VCaP (cell line): ENCODE measurements around the gene TAX1BP3.

Experiments used
- H3K27ac ChIP-seq: fragments of 450-650 bp; 2 replicates; pipeline ENCODE4 v1.5.1; 2017
- TF ChIP-seq, protein P1 (sequence below): fragments of 450-650 bp; conservative IDR thresholded peaks from 2 replicates; pipeline ENCODE4 v1.5.1; 2017; ENCODE audit warnings: mild to moderate bottlenecking, moderate library complexity

Gene TAX1BP3

DNA sequence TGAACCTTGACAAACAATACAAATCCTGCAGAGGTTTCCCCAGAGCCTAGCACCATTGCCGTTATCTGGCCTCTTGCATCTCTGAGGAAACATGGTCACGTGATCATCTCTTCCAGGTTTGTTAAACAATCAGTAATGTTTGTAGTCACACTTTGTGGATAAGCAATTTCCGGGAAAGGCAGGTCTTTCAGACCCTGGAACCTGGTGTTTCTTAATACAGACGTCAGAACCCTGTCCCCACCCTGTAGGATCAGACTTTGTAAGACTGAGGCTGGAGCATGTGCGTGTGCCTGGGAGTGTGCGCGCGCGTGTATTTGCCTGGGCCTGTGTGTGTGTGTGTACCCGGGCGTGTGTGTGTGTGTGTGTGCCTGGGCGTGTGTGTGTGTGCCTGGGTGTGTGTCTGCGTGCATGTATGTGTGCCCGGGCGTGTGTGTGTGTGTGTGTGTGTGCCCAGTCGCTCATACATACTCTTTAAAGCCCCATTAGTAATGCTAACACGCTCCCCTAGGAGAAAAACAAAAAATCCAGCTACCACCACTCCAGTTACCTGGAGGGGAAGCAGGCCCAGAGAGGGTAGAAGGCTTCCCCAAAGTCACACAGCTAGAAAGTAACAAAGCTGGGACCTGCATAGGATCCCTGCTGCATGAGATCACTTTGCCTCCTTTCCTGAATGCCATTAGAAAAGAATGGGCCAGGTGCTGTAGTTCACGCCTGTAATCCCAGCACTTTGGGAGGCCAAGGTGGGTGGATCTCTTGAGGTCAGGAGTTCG is 26.5 kb downstream of the TAX1BP3 start:
- H3K27ac ChIP-seq = no peak overlapping the region
- TF ChIP-seq, protein P1, sequence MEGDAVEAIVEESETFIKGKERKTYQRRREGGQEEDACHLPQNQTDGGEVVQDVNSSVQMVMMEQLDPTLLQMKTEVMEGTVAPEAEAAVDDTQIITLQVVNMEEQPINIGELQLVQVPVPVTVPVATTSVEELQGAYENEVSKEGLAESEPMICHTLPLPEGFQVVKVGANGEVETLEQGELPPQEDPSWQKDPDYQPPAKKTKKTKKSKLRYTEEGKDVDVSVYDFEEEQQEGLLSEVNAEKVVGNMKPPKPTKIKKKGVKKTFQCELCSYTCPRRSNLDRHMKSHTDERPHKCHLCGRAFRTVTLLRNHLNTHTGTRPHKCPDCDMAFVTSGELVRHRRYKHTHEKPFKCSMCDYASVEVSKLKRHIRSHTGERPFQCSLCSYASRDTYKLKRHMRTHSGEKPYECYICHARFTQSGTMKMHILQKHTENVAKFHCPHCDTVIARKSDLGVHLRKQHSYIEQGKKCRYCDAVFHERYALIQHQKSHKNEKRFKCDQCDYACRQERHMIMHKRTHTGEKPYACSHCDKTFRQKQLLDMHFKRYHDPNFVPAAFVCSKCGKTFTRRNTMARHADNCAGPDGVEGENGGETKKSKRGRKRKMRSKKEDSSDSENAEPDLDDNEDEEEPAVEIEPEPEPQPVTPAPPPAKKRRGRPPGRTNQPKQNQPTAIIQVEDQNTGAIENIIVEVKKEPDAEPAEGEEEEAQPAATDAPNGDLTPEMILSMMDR = no peak

DNA sequence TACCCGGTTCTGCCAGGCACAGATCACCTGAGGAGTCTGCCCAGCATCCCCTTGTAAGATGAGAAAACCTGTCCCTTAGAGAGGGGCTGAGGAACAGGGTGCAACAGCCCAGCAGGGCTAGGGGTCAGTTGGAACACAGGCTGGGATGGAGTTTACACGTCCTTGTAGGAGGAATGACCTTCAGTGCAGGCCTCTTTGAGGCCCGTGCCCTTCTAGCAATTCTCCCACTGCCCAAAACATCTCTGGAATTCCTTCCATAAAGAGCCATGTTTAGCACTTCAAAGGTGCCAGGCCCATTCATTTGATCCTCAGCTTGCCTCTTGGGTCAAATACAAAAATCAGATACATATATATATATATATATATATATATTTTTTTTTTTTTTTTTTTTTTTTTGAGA is 27.4 kb downstream of the TAX1BP3 start:
- no peak overlapping the region for H3K27ac ChIP-seq
- TF ChIP-seq, protein P1 = no peak

DNA sequence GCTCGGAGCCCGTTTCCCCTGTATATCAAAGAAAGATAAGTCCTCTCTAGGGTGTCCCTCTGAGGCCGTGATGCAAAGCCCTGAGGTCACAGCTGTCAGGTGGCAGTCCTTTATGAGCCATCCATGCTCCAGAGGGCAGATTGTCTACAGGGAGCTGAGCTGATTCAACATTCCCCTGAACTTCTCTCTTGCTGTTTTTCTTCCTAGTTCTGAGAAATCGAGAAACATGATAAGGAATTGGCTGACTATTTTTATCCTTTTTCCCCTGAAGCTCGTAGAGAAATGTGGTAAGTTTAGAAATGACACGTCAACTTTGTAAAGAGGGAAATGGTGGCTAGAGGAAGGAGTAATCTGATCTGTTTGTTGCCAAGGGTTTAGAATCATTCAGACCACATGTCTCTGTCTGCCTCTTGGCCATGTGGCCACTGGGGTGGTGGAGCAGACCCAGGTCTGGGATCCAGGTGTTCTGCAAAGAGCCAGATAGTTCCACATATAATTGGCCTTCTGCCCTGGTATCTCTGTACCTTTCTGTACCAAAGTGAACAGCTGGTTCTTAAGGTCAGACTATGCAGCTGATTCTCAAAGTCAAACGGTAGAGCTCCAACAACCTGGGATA is 28.3 kb downstream of the TAX1BP3 start:
- TF ChIP-seq, protein P1 = no peak

DNA sequence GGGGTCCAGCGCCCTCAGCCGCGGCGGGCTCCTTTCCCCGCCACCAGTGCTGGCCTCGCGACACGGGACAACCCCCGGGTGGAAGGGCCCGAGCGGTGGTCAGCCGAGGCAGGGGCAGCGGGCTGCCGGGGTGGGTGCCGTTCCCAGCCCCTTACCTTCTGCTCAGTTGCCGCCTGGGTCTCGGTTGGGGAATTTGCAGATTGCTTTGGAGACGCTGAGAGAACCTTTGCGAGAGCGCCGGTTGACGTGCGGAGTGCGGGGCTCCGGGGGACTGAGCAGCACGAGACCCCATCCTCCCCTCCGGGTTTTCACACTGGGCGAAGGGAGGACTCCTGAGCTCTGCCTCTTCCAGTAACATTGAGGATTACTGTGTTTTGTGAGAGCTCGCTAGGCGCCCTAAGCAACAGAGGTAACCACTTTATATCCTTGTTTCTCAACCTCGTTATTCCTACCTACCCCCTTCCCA is 31.4 kb downstream of the TAX1BP3 start:
- TF ChIP-seq, protein P1 = no peak
- peak overlapping the region; percentile 97 for H3K27ac ChIP-seq

More for the DNA sequence above, 28.3 kb downstream of the TAX1BP3 start:
- H3K27ac ChIP-seq = no peak overlapping the region

DNA sequence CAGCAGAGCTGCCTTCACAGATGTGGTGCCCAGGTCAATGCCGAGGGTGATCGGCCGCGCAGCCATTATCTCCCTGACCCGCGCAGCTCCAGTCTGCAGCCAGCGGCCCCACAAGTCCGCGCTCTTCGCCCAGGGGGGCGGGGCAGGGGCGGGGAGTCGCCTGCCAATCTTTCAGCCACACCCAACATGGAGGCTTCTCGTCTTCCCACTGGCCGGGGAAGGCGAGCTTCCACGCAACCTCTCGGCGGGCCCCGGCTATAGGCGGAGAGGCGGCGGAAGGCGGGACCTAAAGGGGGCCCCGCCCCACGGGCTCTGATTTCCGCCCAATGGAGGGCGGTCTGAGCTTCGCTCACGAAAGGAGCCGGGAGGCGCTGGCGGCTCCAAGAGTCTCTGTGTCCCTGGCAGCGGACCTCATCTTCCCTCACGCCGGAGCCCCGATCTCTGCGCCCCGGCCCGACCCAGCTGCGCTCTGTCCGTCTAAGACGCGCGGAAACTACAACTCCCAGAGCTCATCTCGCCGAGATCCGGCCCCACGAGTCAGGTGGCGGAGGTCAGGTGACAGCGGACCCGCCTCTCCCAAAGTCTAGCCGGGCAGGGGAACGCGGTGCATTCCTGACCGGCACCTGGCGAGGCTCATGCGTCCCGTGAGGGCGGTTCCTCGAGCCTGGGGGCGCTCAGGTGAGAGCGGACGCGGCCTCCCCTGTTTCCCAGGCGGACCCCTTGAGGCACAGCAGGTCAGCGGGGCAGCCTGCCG is 32.0 kb downstream of the TAX1BP3 start, which contains the start of the genes CTNS and SHPK:
TSS of gene CTNS (plus strand) at position 607 of the 754 bp plus-strand sequence. CDS start 3,447 bp downstream, outside the sequence.
TSS of gene SHPK (minus strand) at position 97 of the 754 bp plus-strand sequence. CDS start at position 66, 31 bp downstream.
- TF ChIP-seq, protein P1 = no peak
- peak within 1 kb of the TSS; percentile 97 for H3K27ac ChIP-seq

DNA sequence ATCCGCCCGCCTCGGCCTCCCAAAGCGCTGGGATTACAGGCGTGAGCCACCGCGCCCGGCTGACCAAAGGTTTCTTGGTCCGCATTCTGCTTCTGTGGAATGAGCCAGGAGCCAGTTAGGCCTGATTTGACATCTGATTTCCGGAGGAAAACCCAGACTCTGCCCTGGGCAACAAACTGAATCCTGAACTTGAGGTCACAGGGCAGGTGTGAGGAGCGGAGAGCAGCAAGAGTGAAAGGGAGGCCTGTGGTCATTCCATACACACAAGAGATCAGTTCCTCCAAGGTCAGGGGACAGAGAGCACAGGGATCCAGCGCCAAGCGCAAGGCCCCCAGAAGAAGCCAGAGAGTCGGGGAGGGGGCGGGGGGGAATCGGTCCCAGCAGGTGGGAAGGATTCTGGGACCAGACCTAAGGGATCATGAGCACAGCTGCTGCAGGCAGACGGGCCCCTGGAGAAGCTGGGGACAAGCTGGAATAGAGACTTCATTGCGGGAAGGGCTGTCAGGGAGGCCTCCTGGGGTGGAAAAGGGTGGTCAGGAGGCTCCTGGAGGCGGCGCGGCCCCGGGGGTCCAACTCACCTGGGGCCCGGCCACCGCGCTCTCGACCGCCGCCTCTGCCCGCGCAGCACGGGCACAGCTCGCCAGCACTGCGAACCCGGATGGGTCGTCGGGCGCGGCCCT is 32.8 kb downstream of the TAX1BP3 start:
- TF ChIP-seq, protein P1 = no peak
- peak overlapping the region; percentile 97 for H3K27ac ChIP-seq
